ENCODE measurements around the gene KCTD3.

The KCTD3 gene

GRCh38 chr1:215661033-215661432 lies 93.9 kb downstream of the KCTD3 start:
- DNase-seq: no peak

DNA sequence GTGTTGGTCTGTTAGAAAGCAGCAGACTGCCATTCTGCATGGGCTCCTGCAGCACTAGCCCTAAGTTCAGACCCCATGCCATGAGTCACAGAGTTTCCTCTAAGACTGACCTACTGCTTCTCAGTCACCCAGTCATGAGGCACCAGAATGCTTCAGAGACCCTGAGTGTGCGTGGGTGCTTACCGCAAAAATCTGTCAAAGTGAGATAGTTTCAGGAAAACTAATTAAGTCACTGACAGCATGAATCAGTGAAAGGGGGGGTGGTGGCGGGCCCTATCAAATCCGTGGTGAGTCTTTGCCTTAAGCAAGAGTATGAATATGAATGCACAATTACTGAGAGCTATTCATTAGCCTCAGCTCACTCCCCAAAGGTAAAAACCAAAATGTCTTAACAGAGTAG lies 98.1 kb downstream of the KCTD3 start:
- DNase-seq: no peak

- DNase-seq: no peak
Measured at GRCh38 chr1:215667761-215668160, 100.7 kb downstream of the KCTD3 start.

- no peak for DNase-seq
Measured at GRCh38 chr1:215669806-215670491, 102.8 kb downstream of the KCTD3 start.
